NCI-H510A (cell line): Measurements from ENCODE around the gene SCART1.
"Not testable (repeated sequence)": the region's sequence is repeated elsewhere in the genome, so short reads cannot be mapped to it uniquely, and the experiment has no call there.

Source experiments
- DNase-seq: peaks from one replicate; lab custom pipeline; 2025; lab: John Stamatoyannopoulos, UW

SCART1 gene

DNA sequence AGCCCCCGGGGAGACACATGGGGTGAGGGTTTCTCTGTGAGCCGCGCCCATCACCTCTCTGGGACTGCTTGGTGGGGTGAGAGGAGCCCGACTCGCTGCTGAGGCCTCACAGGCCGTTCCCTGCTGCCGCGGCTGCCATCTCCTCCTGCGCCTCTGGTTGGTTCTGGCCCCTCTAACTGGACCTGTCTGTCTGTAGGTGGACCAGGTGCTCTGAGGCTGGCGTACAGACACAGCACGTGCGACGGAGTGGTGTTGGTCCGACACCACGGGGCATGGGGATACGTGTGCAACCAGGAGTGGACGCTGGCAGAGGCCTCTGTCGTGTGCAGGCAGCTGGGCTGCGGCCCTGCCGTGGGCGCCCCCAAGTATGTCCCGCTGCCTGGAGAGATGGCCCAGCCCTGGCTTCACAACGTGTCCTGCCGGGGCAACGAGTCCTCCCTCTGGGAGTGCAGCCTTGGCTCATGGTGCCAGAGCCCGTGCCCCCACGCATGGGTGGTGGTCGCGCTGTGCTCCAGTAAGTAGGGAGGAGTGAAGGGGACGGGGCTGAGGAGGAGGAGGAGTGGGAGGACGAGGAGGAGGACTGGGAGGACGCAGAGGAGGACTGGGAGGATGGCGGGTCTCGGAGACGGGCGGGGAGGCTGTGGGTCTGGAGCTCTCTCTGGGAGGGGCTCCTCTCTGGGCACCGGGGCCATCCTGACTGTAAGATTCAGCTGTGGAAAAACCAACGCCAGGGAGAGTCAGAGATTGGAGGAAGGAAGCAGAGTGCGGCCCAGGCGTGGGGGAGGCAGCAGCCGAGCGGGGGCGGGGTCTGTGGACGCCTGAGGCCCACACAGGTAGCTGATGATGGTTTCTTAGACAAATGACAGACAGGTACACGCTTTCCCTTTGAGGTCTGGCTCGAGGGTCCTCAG lies 2.6 kb downstream of the SCART1 start:
- DNase-seq, result no peak

DNA sequence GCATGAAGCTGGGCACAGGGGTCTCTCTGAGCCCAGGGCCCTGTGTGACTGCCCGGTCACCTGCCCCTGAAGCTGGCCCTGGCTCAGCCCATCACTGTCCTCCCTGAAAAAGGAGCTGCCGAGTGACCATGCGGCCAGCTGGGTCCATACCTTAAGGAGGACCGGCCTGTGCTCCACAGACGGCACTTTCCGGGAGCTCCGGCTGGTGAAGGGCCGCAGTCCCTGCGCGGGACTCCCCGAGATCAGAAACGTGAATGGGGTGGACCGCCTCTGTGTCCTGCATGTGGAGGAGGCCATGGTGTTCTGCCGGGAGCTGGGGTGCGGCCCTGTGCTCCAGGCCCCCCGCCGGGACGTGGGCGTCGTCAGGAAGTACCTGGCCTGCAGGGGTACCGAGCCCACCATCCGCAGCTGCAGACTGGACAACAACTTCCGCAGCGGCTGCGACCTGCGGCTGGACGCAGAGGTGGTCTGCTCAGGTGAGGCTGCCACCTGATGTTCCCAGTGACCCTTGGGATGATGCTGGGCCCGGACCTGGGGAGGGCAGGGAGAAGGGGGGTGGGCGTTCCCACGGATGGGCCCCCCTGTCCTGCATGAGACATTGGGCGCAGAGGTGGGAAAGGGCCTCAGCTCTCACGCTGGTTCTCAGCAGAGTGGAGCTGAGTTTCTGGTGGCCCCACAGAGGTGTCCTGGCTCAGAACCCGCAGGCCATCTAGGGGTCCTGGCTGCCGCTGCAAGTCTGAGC lies 3.5 kb downstream of the SCART1 start:
- no peak for DNase-seq

DNA sequence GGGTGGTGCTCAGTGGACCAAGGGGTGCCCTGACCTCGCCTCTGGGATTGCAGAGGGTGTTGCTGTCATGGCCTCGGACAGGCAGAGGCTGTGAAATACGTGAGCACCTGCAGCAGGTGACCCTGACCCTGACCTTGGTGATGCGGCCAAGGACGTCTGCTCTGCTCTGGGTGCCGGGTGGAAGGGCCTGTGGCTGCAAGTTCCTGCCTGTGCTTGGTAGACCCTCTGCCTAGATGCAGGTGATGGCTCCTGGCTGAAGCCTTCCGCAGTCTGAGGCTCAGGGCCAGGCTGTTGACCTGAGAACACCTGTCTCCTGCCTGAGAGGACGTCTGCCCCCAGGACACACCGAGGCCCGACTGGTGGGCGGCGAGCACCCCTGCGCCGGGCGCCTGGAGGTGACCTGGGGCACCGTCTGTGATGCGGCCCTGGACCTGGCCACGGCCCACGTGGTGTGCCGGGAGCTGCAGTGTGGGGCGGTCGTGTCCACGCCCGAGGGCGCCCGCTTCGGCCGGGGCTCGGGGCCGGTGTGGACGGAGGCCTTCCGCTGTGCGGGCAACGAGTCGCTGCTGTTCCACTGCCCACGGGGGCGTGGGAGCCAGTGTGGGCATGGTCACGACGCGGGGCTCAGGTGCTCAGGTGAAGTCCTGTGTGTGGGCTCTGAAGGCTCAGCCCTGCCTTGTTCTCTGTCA lies 4.4 kb downstream of the SCART1 start:
- DNase-seq, result no peak

DNA sequence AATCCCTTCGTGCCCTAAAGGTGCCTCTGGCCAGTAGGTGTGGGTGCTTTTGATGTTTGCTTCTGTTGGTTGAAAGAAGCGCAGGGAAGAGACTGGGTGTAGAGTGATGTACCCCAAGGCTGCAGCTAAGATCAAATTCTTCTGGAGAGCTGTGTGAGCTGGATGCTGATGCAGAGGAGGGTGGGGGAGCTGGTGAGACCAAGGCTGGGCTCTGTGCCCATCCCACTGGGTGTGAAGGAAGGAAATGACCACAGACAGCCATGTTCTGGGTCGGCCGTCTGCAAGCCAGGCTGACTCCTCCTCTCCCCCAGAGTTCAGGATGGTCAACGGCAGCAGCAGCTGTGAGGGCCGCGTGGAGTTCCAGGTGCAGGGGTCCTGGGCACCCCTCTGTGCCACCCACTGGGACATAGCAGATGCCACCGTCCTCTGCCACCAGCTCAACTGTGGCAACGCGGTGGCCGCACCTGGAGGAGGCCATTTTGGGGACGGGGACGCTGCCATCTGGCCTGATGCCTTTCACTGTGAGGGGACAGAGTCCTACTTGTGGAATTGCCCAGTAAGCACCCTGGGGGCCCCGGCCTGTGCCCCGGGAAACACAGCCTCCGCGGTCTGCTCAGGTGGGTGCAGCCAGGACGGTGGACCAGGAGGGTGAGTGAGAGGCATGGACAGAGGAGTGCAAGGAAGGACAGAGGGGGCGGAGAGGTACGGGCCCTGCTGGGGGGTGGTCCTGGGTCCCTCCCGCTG lies 5.1 kb downstream of the SCART1 start:
- no peak for DNase-seq

DNA sequence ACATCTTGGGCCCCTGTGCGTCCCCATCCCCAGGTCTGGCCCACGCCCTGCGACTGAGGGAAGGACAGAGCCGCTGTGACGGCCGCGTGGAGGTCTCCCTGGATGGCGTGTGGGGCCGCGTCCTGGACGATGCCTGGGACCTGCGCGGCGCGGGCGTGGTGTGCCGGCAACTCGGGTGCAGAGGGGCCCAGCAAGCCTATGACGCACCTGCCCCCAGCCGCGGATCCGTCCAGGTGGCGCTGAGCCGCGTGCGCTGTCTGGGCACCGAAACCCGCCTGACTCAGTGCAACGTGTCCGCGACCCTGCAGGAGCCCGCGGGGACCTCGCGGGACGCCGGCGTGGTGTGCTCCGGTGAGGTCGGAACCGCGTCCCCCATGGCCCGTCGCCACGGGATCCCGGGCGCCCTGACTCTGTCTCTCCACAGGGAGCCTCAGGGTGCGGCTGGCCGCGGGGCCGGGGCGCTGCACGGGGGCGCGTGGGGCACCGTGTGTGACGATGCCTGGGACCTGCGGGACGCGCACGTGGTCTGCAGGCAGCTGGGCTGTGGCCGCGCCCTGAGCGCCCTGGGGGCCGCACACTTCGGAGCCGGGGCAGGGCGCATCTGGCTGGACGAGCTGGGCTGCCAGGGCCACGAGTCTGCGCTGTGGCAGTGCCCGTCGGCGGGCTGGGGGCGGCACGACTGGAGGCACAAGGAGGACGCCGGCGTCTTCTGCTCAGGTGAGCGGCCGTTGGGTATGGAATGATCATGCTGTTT lies 5.9 kb downstream of the SCART1 start:
- DNase-seq, result no peak

DNA sequence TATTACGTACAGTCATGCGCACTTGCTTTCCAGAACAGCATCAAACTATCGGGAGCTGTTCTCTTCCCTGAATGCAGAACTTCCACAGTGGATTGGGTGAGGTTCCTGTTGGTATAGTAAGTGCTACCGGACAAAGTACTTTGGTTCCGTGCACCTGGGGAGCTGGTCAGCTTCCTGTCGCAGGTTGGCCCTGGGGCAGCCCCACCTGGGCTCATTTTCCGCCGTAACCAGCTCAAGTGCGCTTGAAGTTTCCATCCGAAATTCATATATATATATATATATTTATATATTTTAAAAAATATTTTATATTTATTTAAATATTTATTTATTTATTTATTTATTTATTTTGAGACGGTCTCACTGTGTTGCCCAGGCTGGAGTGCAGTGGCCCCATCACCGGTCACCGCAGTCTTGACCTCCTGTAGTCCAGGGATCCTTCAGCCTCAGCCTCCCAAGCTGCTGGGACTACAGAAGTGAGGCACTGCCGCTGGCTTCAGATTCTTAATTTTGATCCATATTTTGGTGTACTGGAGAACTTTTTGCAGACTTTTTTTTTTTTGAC lies 6.5 kb downstream of the SCART1 start:
- no peak for DNase-seq

DNA sequence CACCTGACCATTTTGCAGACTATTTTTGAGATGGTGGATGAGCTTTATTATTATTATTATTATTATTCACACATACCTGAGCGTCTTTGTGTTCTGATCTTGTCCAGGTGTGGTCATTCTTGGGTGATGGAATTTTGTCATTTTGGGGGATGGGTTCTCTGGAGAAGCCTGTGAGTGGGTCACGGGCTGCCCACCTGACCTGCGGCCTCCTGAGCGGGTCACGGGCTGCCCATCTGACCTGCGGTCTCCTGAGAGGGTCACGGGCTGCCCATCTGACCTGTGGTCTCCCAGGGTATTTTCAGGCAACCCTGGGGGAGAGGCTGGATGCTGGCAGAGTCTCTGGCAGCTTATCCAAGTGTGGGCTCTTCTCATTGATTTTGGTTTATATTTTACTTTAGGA lies 7.3 kb downstream of the SCART1 start:
- no peak for DNase-seq

DNA sequence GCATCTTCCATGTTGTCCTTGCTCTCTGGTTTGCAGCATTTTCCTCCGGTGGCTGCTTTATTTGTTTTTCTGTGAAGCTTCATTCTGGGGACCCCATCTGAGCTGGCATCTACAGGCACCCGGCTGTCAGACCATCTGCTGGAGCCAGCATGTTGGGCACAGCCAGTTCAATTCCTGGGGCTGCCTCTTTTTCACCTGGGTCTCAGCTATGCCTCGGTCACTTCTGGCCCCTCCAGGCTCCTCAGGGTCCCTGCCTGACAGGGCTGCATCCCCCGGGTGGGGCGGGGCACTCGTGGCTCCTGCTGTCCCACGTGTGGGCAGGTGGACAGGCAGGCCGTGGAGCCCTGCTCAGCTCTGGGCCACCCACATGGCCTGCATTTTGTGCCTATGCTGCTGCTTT lies 8.1 kb downstream of the SCART1 start:
- DNase-seq, result no peak

DNA sequence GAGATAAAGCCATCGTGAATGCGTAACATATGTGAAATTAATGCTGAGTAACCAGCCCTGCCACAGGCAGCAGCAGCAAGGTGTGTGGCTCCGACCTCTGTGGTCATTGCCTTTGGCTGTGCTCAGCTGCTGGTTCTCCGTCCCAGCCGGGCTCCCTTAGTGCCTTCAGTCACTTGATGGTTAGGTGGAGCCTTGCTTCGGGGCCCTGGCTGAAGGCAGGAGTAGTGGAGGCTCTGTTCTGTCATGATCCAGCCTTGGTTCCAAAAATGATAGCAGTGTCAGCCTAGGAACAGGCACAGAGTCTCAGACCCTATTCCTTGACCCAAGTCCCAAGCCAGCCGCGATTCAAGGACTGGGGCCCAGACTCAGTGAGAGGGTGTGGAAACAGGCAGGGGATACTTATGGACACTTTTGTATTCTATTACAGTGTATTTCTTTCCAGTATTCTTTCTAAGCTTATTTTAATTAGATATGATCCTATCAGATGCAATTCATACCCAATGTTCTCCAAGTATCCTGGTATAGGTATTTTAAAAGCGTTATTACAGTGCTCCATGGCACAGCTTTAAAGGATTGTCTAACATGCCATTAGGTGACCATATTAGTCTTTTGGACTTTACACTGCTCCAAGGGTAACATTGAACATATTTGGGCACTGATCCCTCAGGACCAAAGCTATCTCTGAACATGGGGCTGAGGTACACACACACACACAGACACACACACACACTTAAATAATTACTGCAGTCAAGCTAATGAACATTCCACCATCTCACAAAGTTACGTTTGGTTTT lies 9.0 kb downstream of the SCART1 start:
- no peak for DNase-seq

DNA sequence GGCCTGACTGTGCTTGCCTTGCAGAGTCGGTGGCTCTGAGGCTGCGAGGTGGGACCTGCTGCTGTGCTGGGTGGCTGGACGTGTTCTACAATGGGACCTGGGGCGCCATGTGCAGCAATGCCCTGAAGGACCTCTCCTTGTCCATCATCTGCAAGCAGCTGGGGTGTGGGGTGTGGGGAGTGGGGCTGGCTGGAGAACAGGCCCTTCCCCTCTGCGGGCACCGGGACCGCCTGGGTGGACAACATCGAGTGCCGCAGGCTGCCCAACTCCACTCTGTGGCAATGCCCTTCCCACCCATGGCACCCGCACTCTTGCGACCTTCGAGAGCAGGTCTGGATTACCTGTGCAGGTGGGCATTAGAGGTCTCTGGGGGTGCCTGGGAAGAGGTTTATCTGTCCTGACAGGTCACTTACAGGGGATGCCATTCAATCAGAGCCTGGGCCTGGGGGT lies 10.9 kb downstream of the SCART1 start:
- no peak for DNase-seq

DNA sequence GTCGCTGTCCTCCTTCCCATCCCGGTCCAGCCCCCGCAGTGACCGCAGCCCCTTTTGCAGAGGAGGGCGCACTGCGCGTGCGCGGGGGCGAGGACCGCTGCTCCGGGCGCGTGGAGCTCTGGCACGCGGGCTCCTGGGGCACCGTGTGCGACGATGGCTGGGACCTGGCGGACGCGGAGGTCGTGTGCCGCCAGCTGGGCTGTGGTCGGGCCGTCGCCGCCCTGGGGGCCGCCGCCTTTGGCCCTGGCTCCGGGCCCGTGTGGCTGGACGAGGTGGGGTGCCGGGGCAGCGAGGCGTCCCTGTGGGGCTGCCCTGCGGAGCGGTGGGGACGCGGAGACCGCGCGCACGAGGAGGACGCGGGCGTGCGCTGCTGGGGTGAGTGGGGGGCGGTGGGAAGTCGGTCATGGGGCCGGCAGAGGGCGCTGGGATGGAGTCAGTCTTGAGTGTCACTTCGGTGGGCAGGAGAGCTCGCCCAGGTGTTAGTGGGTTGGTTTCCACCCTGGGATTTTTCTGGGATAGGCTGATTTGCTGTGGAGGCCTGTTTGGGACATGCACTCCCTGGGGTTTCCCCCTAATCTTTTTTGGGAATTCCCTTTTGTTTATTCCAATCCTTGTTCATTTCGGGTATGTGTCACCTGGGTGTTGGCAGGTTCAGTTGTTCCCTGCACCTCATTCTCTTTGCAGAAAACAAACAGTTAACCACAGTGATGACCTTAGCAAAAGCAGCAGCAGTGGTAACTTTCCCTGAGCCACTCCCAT lies 11.6 kb downstream of the SCART1 start:
- DNase-seq, result no peak

DNA sequence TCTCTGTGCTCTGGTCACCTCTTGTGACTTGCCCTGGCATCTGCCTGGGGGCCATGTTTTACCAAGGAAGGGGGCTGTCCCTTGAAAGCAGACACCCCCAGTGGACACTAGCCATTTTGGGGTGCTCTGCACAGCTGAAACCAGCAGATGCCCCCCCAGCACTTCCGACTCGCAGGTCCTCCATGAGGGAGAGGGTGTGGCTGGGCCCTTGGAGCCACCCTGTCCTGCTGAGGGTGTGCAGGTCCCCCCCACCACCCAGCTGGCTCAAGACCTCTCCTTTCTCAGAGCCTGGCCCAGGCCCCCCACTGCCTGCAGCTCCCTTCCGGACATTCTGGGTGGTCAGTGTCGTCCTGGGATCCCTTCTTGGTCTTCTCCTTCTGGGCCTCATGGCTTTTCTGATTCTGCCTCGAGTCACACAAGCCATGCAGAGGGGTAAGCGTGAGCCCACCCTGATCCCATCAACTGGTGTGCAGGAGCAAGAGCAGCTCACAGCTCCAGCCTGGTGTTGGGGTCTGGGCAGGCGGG lies 12.3 kb downstream of the SCART1 start:
- no peak for DNase-seq

DNA sequence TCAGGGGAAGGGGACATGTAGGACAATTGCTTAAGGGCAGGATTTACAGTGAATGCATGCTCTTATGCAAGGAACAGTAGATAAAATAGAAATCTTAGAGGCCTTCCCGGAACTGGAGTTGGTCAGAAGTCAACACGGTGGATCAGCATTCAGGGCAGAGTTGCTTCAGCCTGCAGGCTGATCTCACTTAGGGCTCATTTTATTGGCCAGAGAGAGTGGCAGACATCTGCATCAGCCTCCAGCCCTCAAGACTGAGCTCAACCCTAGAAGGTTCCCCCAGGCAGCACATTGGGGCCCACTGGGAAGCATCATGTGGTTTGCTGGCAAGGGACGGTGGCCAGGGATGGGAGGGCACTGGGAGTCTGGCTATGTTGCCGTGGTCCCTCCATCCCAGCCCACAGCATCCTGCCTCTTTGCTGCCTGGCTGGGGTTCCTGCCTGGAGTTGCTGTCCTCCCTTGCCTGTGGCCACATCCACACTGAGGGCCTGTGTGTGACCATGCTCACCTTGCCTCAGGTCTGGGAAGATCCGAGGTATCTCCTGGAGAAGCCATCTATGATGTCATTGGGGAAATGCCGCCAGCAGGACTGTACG lies 13.0 kb downstream of the SCART1 start:
- DNase-seq, result no peak

DNA sequence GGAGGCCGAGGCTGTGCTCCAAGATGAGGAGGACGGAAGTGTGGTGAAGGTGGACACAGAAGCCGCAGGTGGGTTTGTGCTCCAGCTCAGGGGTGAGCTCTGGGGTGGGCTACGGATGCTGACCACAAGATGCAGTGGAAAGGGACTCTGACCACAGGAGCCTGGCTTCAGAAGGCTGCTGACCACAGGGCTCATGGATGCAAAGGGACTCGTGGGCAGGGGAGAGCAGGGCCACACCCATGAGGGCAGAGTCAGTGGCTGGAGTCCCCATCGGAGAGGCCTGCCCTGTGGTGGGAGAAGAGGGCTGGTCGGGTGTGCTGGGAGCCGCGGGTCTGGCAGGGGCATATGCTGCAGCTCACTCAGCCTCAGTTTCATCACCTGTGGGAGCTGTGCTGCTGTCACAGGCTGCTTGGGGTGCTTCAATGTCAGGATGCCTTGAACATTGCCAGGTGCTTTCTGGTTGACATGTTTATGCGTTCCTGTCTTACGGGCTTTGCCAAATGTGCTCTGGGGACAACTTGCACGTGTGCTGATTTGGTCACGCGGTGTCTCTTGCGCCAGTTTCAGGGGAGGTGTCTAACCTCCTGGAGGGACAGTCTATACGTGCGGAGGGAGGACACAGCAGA lies 13.7 kb downstream of the SCART1 start:
- DNase-seq, result no peak

DNA sequence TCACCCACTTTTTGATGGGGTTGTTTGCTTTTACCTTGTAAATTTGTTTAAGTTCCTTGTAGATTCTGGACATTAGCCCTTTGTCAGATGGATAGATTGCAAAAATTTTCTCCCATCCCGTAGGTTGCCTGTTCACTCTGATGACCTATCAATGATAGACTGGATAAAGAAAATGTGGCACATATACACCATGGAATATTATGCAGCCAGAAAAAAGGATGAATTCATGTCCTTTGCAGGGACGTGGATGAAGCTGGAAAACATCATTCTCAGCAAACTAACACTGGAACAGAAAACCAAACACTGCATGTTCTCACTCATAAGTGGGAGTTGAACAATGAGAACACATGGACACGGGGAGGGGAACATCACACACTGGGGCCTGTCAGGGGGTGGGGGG lies 15.5 kb downstream of the SCART1 start:
- DNase-seq, result not testable (repeated sequence)

DNA sequence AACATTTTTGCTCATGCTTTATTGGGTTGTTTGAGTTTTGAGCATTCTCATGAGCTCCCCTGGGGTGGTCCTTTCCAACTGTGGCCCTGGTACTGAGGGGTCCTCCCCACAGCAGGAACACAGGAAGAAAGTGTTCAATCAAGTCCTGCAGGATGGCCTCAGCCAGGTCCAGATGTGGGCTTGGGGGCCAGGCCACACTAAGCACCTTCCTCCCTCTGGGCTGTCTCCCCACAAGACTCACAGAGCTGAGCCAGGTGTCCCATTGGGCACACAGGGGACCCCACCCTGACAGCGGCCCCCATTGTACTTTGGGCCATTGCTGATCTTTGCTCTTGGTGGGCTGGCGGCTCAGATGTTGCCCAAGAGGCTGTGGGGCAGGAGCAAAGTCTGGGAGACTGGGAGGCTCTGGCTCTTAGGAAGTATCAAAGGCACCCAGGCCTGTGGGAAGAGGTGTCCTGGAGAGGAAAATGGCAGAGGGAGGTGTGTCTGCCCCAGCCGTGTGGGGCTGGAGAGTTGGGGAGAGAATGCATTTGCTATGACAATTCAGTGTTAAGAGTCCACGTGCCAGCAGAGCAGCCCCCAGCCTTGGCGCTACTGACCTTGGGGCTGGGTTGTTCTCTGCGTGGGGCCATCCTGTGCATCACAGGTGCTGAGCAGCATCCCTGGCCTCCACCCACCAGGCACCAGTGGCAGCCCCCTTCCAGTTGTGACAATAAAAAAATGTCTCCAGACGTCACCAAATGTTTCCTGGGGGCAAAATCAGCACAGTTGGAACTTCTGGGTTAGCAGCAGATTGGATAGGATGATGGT lies 17.8 kb downstream of the SCART1 start:
- DNase-seq, result no peak

DNA sequence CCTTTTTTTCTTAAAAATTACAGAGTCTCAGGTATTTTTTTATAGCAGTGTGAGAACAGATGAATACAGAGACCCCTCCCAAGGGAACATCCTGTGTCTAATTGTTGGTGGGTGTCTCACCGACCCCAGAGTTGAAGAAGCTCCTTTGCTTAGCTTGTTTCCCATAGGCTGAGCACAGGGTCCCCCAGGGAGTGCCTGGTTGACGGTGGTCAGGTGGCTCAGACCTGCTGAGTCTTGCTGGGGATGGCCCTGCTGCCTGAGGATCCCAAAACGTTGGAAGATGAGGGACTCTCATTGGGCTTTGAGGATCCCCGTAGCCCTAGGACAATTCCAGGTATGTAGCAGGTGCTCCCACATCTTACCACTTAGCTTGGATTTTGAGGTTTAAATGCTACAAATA lies 19.5 kb downstream of the SCART1 start:
- no peak for DNase-seq
